HG03097 (cell line): ENCODE results near the gene TLR4.

Experiments
- ATAC-seq: cut with Tn5 transposase; IDR thresholded peaks from one replicate; pipeline ENCODE4 v1.9.1; 2021; ENCODE audit not compliant: unreplicated experiment, low FRiP score

TLR4 gene

GRCh38 chr9:117704024-117704575, at the start of gene TLR4:
Gene TLR4, plus strand, starts transcription at chr9:117704403. Its CDS starts 70 bp downstream, at chr9:117704473.
- ATAC-seq = peak; percentile 99

GRCh38 chr9:117656002-117656401, 48.2 kb upstream of the TLR4 start:
- ATAC-seq = no peak

- ATAC-seq = no peak
These were observed 41.6 kb upstream of the TLR4 start for GRCh38 chr9:117662651-117663050.

- ATAC-seq = no peak
These were observed 39.8 kb upstream of the TLR4 start for GRCh38 chr9:117664419-117664818.

GRCh38 chr9:117665601-117666385, 38.4 kb upstream of the TLR4 start:
- ATAC-seq = no peak

GRCh38 chr9:117671468-117671867, 32.7 kb upstream of the TLR4 start:
- ATAC-seq = no peak

GRCh38 chr9:117672369-117672768, 31.8 kb upstream of the TLR4 start:
- no peak for ATAC-seq

GRCh38 chr9:117677572-117677971, 26.6 kb upstream of the TLR4 start:
- ATAC-seq = no peak

- no peak for ATAC-seq
These were observed 25.3 kb upstream of the TLR4 start for GRCh38 chr9:117678871-117679270.

GRCh38 chr9:117679416-117679815, 24.8 kb upstream of the TLR4 start:
- no peak for ATAC-seq

GRCh38 chr9:117681888-117682287, 22.3 kb upstream of the TLR4 start:
- no peak for ATAC-seq

- peak; percentile 77 for ATAC-seq
These were observed 21.1 kb upstream of the TLR4 start for GRCh38 chr9:117682955-117683710.

- no peak for ATAC-seq
These were observed 16.7 kb upstream of the TLR4 start for GRCh38 chr9:117687532-117687931.

- ATAC-seq = no peak
These were observed 12.8 kb upstream of the TLR4 start for GRCh38 chr9:117691367-117691766.

- no peak for ATAC-seq
These were observed 8.0 kb upstream of the TLR4 start for GRCh38 chr9:117696154-117696553.

GRCh38 chr9:117697046-117697445, 7.2 kb upstream of the TLR4 start:
- no peak for ATAC-seq

GRCh38 chr9:117703537-117703936, 666 bp upstream of the TLR4 start:
- no peak for ATAC-seq

- no peak for ATAC-seq
These were observed 394 bp downstream of the TLR4 start for GRCh38 chr9:117704597-117704996.

- ATAC-seq = no peak
These were observed 1.2 kb downstream of the TLR4 start for GRCh38 chr9:117705386-117705785.

GRCh38 chr9:117706421-117707116, 2.4 kb downstream of the TLR4 start:
- ATAC-seq = no peak

- ATAC-seq = no peak
These were observed 3.4 kb downstream of the TLR4 start for GRCh38 chr9:117707561-117707960.
